Stimulated activated CD8-positive, alpha-beta memory T cell treated with anti-CD3 and anti-CD28 coated beads, Interleukin-4, amount 100 ng/mL, for 4 hours (primary cell): ENCODE results near the gene VANGL2.

ENCODE experiments used
- DNase-seq, 2 donors: peaks; one replicate each; pipeline ENCODE4 v3.0.0-alpha.2; 2020; ENCODE audit warnings: low read depth in 2 of 2, low spot score in 1 of 2

VANGL2 gene

DNA sequence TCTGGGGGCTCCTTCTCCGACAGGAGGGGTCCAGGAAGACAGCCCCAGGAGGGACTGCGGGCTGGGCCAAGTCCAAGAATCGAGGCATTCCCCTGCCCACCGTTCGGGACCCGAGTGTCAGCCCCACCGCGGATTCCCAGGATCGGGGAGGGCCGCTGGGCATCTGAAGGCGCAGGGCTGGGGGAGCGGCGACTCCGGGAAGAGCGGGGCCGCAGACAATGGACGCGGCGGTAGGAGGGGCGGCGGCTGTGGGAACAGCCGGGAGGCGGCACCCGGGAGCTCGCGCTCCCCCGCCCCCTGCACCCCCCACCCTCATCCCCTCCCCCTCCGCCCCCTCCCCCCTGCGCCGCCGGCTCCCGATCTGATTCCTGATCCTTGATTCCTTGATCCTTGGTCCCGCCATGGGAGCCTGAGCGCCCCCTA is at the start of gene VANGL2:
Gene VANGL2 (plus strand): TSS at position 342 of the 423 bp plus-strand sequence. CDS start 15,274 bp downstream, outside the sequence.
- peak in 1 of 2 donors; percentile 8 for DNase-seq

DNA sequence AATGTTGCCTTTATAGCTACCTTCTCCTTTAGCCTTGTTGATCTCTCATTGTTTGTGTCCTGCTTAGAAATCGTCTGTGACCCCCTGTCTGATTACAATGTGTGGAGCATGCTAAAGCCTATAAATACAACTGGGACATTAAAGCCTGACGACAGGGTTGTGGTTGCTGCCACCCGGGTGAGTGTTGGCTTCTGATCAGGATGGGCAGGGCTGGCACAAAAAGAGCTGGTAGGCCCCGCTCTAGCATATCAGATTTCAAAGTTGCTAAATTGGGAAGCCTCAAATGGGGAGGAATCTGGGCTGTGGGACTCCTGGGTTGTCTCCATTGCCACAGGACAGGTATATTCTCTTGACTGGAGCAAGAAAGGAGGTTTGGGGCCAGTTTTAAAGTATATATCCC is 48.7 kb upstream of the VANGL2 start:
- DNase-seq: no peak

DNA sequence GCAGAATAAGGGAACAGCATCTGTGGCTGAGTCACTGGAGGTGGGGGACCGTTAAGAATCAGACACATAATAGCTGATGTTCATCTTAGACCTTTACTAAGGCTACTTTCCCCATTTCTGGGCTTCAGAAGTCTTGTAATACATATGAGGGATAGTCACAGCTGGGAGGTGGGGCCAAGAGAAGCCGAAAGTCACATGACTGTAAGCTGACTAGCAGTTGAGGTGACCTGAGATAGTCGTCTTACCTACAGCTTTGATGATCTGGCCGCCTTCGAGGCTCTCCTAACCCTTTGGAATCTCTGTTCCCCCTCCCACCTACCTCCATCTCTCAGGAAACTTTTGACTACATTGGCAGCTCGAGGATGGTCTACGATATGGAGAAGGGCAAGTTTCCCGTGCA is 47.8 kb upstream of the VANGL2 start:
- DNase-seq: no peak

DNA sequence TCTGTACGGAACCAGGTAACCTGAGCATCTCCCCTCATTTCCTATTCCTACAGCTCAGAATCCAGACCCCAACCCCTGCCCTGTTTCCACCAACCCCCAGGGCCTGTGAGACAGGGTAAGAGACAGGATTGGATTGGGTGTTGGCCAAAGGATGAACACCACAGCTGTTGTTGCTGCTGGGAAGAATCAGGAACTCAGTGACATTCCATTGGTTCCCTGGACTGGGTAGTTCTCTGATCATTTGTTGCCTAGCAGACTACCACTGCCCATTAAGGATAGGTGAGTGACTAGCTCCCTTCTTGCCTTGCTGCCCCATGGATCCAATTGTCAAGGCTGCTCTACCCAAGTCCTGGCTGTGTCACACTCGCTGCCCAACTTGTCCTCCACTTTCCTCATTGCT is 47.1 kb upstream of the VANGL2 start:
- no peak for DNase-seq

DNA sequence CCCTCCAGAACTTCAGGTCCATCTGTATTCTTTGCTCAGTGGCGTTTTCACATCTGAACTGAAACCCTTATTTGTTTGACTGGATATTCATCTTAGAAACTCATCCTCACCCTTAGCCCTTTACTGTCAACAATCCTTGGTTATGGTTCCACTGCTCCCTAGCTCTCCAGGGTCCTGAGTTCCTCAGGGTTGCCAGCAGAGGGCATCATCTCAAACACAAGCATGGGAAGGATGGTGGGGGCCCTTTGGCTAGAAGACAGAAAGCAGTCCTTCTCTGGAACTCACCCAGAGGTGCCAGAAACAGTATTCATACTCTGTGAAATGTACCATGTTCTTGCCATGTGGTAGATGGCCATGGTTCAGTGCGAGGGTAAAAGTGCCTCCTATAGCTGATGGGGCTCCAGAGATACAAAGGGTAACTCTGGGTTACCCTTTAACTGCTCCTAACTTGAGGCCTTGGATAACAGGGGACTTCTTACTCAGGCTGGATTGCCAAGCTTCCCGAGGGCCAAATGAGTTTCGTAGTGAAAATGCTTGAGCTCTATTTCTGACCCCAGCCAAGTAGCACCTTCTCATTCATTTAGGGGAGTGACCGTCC is 45.9 kb upstream of the VANGL2 start:
- DNase-seq: no peak

DNA sequence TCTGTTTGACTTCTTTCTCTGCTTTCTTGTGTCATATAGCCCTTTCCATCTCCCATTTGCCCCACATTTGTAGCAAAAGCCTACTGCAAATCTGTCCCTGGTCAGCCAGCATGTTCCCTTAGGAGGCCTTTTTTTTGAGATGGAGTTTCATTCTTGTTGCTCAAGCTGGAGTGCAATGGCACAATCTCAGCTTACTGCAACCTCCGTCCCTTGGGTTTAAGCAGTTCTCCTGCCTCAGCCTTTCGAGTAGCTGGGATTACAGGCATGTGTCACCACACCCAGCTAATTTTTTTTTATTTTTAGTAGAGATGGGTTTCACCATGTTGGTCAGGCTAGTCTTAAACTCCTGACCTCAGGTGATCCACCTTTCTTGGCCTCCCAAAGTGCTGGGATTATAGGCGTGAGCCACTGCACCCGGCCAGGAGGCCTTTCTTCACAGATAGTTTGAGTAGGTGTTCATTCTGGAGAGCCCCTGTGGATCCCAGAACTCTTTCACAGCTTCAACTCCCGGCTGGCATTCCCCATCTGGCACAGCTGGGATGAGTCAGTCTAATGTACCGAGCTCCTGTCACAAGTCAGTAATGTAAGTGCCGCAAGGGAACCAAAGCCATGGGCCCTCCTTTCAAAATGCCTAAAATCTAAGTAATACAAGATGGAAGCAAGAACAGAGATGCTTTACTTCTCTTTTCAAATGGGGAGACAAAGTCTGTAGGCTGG is 42.9 kb upstream of the VANGL2 start:
- no peak for DNase-seq

DNA sequence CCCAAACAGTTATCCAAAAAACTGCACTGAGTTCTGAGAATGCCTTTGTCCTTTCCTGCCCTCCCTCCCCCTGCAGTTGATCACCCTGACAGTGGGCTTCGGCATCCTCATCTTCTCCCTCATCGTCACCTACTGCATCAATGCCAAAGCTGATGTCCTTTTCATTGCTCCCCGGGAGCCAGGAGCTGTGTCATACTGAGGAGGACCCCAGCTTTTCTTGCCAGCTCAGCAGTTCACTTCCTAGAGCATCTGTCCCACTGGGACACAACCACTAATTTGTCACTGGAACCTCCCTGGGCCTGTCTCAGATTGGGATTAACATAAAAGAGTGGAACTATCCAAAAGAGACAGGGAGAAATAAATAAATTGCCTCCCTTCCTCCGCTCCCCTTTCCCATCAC is 42.3 kb upstream of the VANGL2 start:
- no peak for DNase-seq

DNA sequence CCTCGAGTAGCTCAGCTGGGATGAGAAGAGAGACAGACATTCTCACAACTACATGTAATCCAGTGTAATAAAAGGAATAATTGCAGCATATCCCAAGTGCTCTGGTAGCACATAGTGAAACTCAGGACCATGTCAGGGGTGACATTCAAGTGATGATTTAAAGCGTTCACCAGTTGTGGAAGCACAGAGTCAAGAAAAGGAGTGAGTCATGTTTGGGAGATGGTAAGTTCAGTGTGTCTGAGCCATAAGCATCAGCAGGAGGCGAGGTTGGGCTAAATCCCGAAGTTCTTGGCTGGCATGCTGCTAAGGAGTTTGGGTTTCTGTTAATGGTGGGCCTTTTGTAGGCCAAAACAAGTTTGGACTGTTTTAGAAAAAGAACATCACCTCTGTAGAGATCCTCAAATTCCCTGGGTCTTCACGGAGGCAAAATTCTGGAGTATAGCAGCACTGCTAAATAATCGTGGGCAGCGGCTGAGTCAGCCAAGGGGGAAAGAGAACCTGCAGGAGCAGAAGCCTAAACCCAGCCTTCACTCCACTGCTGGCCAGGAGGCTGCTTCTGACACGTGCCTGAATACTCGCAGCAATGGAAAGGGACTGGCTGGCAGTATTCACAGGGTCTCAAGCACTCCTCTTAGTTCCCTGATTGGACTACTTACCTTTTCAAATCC is 40.7 kb upstream of the VANGL2 start:
- no peak for DNase-seq

DNA sequence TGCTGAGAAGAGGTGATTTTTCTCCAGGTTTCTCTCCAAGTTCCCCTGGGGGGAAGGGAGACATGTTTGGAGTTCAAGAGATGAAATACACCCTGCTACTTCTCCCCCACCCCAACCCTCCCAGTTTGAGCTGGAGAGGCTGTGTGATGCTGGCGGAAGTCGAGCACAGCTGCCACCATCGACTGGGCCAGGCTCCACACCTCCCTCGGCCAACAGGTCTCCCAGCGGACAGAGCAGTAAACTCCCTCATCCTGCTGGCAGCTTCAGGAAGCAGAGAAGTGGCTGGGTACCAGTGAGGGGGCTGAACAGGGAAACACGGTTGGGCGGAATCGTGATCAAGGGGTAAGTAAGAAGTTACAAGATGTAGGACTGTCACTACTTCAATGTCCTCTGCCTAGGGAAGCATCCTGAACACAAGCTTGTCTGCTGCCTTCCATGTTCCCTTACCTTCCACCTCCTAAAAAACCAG is 40.1 kb upstream of the VANGL2 start:
- no peak for DNase-seq

DNA sequence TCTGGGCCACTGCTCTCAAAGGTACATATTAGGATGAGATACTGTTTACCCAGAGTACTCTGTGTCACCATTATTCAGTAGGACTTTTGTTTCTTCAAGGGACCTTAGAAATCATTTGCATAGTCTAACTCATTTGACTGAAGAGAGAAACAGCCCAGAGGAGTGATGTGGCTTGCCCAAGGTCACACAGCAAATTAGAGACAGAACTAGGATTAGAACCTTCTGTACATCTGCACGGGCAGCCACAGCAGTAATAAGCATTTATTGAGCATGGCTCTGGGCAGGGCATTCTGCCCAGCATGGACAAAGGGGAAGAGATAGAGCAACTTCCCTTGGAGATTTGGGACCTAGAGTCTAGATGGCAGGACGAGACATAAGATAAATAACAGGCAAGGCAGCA is 39.2 kb upstream of the VANGL2 start:
- no peak for DNase-seq

DNA sequence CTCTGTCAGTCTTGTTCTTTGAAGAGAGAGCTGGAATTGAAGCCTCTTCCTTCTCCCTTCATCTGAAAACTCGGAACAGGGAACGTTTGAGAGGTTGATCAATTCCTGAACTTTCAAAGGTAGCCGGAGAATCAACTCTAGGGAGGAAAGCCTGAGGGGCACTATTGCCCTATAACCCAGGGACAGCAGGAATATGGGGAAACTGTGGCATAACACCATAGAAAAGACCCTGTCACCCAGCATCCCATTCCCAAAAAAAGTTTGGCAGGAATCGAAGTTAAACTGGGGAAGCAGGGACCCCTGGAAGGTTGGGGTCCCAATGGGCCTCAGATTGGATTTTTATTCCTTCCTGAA is 38.6 kb upstream of the VANGL2 start:
- no peak for DNase-seq

DNA sequence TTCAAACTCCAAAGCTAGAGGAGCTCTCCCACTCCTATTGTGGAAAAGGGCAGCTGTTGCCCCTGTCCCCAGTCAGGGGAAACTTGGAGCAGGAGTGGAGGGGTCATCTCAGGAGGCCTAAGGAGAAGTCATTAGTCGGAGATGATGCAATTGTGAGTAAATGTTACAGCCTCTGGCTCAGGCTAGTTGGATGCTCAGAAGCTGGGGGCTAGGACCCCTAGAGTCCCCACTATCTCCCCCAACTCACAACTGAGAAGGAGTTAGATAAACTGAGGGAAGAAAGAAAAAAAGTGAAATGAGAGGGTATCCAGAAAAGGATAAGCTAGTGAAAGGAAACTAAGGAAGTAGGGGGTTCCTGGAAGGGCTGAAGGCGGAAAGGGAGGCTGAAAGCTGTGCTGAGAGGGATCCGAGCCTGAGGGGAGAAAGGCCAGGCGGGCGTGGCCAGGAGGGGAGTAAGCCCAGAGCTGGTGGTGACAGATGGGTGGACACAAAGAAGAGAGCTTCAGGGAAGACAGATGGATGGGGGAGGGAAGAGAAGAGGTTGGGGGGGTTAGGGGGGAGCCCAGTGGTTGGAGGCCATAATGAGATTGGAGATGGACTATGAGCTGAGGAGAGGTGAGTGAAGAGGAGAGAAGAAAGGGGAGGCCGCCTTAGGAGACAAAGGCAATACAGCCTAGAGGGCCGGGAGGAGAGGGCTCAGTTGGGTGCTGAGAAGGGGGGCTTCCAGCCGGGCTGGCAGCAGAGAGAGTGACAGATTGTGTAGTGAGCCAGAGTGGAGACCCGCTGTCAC is 38.0 kb upstream of the VANGL2 start:
- DNase-seq: no peak

DNA sequence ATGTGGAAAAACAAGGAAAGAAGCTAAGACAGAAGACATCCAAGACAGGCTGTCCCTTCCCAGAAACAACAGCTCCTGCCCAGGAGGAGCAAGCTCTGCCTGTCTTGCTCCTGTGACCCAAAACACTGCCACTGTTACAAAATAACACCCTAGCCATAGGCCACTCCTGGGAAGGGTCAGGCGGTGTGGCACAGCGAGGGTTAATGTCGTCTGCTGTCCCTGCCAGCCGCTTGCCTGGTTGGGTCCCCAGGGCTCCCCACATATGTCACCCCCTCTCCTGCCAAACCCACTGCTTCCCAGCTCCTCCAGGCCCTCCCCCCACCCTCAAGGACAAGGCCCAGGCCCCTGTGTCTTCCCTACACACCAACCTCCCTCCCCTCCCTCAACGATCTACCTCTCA is 37.4 kb upstream of the VANGL2 start:
- DNase-seq: no peak

DNA sequence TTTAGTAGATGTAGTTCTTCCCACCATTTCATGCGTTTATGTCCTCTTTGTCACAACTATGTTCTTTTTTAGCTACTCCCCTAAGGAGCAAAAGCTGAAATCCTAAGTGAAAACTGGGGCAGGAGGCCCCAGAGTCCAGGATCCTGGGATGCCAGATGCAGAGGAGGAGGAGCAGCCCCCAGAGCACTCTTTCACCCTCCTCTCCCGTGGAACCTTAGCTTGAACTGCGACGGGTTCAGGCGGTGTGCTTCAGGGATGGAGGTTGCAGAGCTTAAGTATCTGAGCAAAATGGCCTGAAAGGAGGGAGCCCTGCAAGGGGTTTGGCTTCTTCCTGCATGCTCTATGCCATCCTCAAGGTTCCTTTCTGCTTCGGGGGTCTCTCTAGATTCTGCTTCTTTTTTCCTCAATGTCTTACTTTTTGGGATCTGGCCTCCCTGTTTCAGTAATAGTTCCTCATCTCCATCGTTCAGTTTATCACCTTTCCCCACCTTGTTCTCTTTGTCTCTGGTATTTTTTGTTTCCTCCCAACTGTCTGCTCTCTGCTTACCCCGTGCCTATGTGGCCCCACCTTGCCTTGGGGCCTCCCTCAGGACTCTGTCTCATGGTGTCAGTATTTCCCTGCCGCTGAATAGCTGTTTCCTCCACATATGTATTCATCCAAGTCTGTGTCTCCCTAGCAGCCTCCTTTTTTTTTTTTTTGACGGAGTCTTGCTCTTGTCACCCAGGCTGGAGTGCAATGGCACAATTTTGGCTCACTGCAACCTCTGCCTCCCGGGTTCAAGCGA is 36.2 kb upstream of the VANGL2 start:
- DNase-seq: no peak

DNA sequence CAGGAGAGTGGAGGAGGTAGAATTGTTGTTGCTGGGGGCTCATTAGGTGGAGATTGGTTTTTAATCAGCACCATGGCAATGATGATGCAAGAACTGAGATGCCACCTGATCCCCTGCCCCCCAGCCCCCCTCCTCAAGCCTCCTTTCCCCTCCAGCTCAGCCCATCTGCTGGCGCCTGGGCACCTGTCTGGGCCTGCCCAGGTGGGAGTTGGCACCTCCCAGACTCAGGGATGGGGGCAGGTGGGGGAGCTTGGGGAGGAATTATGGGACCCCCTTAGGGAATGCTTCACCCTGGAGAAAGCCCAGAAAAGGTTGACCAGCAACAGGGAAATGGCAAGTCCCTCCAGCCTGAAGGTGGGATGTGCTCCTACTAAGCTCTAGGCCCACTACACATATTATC is 35.0 kb upstream of the VANGL2 start:
- DNase-seq: no peak

DNA sequence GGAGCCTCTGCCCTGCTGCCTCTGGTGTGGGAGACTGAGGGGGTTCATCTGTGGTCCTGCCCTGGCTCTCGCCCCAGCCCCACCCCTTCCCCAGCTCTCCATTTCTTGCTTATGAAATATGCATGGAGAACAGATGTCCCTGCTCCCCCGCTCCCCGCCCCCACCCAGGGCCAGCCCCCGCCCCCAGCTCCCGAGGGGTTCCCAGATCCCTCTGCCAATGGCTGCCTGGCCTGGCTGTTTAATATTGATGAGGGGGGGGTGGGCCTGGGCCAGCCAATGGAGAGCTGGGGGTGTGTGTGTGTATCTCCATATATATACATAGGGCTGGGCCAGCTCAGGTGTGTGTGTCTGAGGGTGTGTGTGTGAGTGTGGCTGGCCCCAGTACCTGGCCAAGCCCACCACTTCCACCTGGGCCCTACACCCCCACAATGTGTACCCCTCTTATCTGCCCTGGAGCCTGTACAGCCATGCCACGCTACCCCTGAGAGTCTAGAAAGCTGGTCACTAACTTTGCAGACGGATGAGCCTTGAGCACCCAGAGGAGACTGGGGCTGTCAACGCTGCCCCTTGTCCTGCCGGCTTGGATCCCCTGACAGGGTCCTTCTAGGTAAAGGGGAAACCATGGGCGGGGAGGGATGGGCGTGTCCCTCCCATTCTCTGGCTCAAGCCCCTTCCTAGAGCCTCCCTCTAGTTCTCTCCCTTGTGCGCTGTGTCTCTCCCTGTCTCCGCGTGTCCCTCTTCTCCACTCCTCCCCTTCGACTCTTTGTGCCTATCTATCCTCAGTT is 33.4 kb upstream of the VANGL2 start, which contains the start of gene NHLH1:
Gene NHLH1 (plus strand): TSS at position 341 of the 785 bp plus-strand sequence. CDS start 3,661 bp downstream, outside the sequence.
- no peak for DNase-seq

DNA sequence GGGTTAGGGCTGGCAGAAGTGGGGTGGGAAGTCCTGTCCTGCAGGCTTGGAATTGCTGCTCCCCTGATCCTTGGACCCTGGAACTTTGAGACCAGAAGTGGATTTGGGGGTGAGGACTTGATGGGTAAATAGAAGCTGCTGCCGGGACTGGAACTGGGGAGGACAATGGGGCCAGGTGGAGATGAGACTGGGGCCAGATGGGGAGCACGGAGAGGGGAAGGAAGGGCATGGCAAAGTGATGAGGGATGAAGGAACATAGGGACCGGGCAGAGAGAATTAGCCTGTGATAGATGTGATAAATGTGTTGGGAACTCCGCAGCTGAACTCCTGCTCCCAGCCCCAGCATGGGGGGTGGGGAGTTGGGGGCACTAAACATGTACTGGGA is 32.9 kb upstream of the VANGL2 start:
- DNase-seq: no peak

DNA sequence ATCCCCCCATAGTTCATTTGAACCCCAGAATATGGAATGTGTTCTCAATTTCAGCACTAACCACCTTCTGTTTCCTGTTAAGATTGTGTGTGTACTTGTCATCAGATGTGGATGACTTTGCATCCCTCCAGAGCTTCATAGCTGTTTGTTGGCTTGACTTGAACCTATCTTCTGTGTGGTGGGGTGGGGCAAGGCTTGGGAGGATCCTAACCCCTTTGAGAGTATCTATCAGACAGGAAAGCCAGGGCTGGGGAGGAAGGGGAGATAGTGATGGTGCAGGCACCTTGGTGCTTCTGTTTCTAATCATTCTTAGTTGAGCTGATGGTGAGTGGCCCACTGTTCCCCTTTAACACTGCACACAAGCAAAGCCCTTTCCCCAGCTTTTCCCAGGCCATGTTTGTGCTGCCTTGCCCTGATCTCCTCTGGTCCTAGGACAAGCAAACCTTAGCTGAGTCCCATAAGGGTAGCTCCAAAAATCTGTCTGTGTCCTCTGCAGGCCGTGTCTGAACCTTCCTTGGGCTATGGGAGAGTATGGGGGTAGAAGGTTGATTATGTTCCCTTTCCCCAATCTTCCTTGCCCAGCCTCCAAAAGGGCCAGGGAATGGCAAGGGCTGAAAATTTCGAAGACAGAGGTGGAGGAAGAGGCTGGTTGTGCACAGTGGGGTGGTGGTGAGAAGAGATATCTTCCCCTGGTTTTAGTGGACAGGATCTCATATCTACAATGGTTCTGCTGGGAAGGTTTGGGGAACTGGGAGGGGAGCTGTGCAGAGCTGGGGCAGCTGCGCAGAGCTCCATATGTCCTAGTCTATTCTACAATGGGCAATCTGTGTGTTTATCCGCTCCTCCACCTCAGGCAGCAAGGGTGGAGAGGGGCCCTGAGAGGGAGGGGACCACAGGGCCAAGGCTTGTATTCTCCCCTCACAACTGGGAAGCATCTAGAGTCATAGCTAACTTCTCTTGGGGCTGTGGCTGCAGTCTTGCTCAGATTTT is 32.1 kb upstream of the VANGL2 start:
- DNase-seq: no peak

DNA sequence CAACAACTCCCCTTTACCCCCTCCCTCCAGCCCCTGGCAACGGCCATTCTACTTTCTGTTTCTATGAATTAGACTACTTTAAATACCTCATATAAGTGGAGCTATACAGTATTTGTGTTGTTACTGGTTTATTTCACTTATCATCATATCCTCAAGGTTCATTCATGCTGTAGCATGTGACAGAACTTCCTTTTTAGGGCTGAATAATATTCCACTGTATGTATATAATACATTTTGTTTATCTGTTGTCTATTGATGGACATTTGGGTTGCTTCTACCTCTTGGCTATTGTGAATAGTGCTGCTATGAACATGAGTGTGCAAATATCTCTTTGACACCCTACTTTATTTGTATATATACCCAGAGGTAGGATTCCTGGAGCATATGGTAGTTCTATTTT is 31.3 kb upstream of the VANGL2 start:
- no peak for DNase-seq
